Naive B cell (primary cell): Measurements from ENCODE around the gene NKX2-1. TPM values are rescaled to one million over a fixed set of nuclear protein-coding genes. Genes with fewer than 3 reads are reported as not detected.
"Not testable (repeated sequence)": the region's sequence is repeated elsewhere in the genome, so short reads cannot be mapped to it uniquely, and the experiment has no call there.

Experiments
- ATAC-seq, 2 donors: fragments of 150-1000 bp; cut with Tn5 transposase; 2 replicates each; pipeline ENCODE4 v1.10.0; 2021; ENCODE audit warnings: low read depth in 2 of 2, mild to moderate bottlenecking in 2 of 2, moderate library complexity in 2 of 2
- DNase-seq: peaks from one replicate; pipeline ENCODE4 v3.0.0; 2022
- H3K27ac Mint-ChIP-seq, 6 donors: one replicate each; pipeline ENCODE4 v1.8.0; 2020 to 2022; ENCODE audit warnings: mild to moderate bottlenecking in 6 of 6, mixed read lengths in 6 of 6, moderate library complexity in 5 of 6, inconsistent platforms in 2 of 6
- H3K27me3 Mint-ChIP-seq, 3 donors: one replicate each; pipeline ENCODE4 v1.8.0; 2021 to 2022; ENCODE audit warnings: mixed read lengths in 3 of 3, mild to moderate bottlenecking in 1 of 3
- H3K36me3 Mint-ChIP-seq, 2 donors: one replicate each; pipeline ENCODE4 v1.8.0; 2020 to 2022; ENCODE audit warnings: mixed read lengths in 2 of 2, inconsistent platforms in 1 of 2, mild to moderate bottlenecking in 1 of 2
- H3K4me1 Mint-ChIP-seq, 3 donors: one replicate each; pipeline ENCODE4 v1.8.0; 2020 to 2022; ENCODE audit warnings: mixed read lengths in 3 of 3, inconsistent platforms in 1 of 3, mild to moderate bottlenecking in 1 of 3, moderate library complexity in 1 of 3
- H3K4me3 Mint-ChIP-seq, 8 donors: one replicate each; pipeline ENCODE4 v1.8.0; 2020 to 2022; ENCODE audit warnings: mild to moderate bottlenecking in 8 of 8, mixed read lengths in 8 of 8, moderate library complexity in 8 of 8, inconsistent platforms in 2 of 8
- H3K9me3 Mint-ChIP-seq, 7 donors: one replicate each; pipeline ENCODE4 v1.8.0; 2020 to 2022; ENCODE audit warnings: mixed read lengths in 7 of 7, mild to moderate bottlenecking in 5 of 7, inconsistent platforms in 2 of 7, moderate library complexity in 1 of 7
- polyA plus RNA-seq, 6 donors: library from polyadenylated mRNA; unstranded; fragments of 300-500 nt; fragmentation: Illumina TruSeq; gene quantifications; one replicate each; pipeline ENCODE4 v1.2.3, GENCODE V29; 2021; ENCODE audit warnings: low read depth in 6 of 6

The NKX2-1 gene
- polyA plus RNA-seq, result not detected

GRCh38 chr14:36519431-36520321 is at the start of gene NKX2-1:
NKX2-1 (minus strand) TSS chr14:36520232; CDS start chr14:36520129, 103 bp downstream.
- no peak for ATAC-seq
- DNase-seq, result no peak
- Mint-ChIP-seq H3K4me3 (peak within 1 kb of the TSS in 7 of 8 donors; percentile 15 to 71 (median 42)), H3K4me1 (peaks cover 4 to 7% (median 6%) of the 10 kb centered on the region in 3 donors), H3K27ac (no peak within 1 kb of the TSS), H3K9me3 (peaks cover 0 to 11% (median 0%) of the 10 kb centered on the region in 7 donors), H3K36me3 (peaks cover 0 to 5% of the 10 kb centered on the region in 2 donors), H3K27me3 (peaks cover 42 to 71% (median 57%) of the 10 kb centered on the region in 3 donors)

GRCh38 chr14:36556811-36557433 is 36.9 kb upstream of the NKX2-1 start:
- no peak overlapping the region for H3K27ac Mint-ChIP-seq
- no peaks in the 10 kb centered on the region for H3K4me1 Mint-ChIP-seq
- H3K27me3 Mint-ChIP-seq, result peaks cover 9 to 24% (median 20%) of the 10 kb centered on the region in 3 donors
- no peak for ATAC-seq
- H3K4me3 Mint-ChIP-seq, result no peak overlapping the region
- no peak for DNase-seq
- H3K9me3 Mint-ChIP-seq, result peaks cover 0 to 2% (median 0%) of the 10 kb centered on the region in 7 donors
- no peaks in the 10 kb centered on the region for H3K36me3 Mint-ChIP-seq

GRCh38 chr14:36555998-36556743 is 36.1 kb upstream of the NKX2-1 start:
- H3K27me3 Mint-ChIP-seq, result peaks cover 9 to 17% (median 16%) of the 10 kb centered on the region in 3 donors
- ATAC-seq, result no peak
- no peak overlapping the region for H3K4me3 Mint-ChIP-seq
- H3K9me3 Mint-ChIP-seq, result peaks cover 0 to 2% (median 0%) of the 10 kb centered on the region in 7 donors
- H3K4me1 Mint-ChIP-seq, result no peaks in the 10 kb centered on the region
- no peak for DNase-seq
- H3K36me3 Mint-ChIP-seq, result no peaks in the 10 kb centered on the region
- H3K27ac Mint-ChIP-seq, result no peak overlapping the region

GRCh38 chr14:36553656-36554260 is 33.7 kb upstream of the NKX2-1 start:
- Mint-ChIP-seq H3K36me3 (no peaks in the 10 kb centered on the region), H3K27ac (no peak overlapping the region), H3K4me1 (no peaks in the 10 kb centered on the region), H3K27me3 (peaks cover 0 to 18% (median 0%) of the 10 kb centered on the region in 3 donors), H3K4me3 (no peak overlapping the region), H3K9me3 (no peaks in the 10 kb centered on the region)
- DNase-seq, result no peak
- no peak for ATAC-seq

GRCh38 chr14:36550899-36551298 is 30.9 kb upstream of the NKX2-1 start:
- ATAC-seq, result no peak
- H3K4me3 Mint-ChIP-seq, result no peak overlapping the region

GRCh38 chr14:36544280-36544679 is 24.2 kb upstream of the NKX2-1 start:
- H3K27me3 Mint-ChIP-seq, result peaks cover 8 to 24% (median 17%) of the 10 kb centered on the region in 3 donors
- H3K4me1 Mint-ChIP-seq, H3K27ac Mint-ChIP-seq, H3K4me3 Mint-ChIP-seq, DNase-seq, H3K36me3 Mint-ChIP-seq, ATAC-seq, H3K9me3 Mint-ChIP-seq: not testable (repeated sequence)

More at GRCh38 chr14:36550899-36551298, 30.9 kb upstream of the NKX2-1 start:
- Mint-ChIP-seq H3K27ac (no peak overlapping the region), H3K9me3 (peaks cover 0 to 1% (median 0%) of the 10 kb centered on the region in 7 donors), H3K36me3 (no peaks in the 10 kb centered on the region), H3K27me3 (peaks cover 5 to 19% (median 15%) of the 10 kb centered on the region in 3 donors), H3K4me1 (no peaks in the 10 kb centered on the region)
- no peak for DNase-seq

- no peaks in the 10 kb centered on the region for H3K4me1 Mint-ChIP-seq
- no peak overlapping the region for H3K4me3 Mint-ChIP-seq
- ATAC-seq, result no peak
- no peak overlapping the region for H3K27ac Mint-ChIP-seq
- no peak for DNase-seq
- peaks cover 10 to 42% (median 13%) of the 10 kb centered on the region in 7 donors for H3K9me3 Mint-ChIP-seq
- peaks cover 25 to 30% (median 27%) of the 10 kb centered on the region in 3 donors for H3K27me3 Mint-ChIP-seq
- H3K36me3 Mint-ChIP-seq, result peaks cover 0 to 7% of the 10 kb centered on the region in 2 donors
Measured at GRCh38 chr14:36538051-36538450, 18.0 kb upstream of the NKX2-1 start.

- H3K27me3 Mint-ChIP-seq, result peaks cover 56 to 67% (median 61%) of the 10 kb centered on the region in 3 donors
- DNase-seq, result no peak
- no peak for ATAC-seq
- H3K9me3 Mint-ChIP-seq, result peaks cover 4 to 53% (median 14%) of the 10 kb centered on the region in 7 donors
- no peak overlapping the region for H3K4me3 Mint-ChIP-seq
- H3K27ac Mint-ChIP-seq, result no peak overlapping the region
- peaks cover 0 to 31% of the 10 kb centered on the region in 2 donors for H3K36me3 Mint-ChIP-seq
- H3K4me1 Mint-ChIP-seq, result peaks cover 0 to 1% (median 0%) of the 10 kb centered on the region in 3 donors
Measured at GRCh38 chr14:36529062-36529461, 9.0 kb upstream of the NKX2-1 start.

GRCh38 chr14:36525746-36526099 is 5.7 kb upstream of the NKX2-1 start:
- Mint-ChIP-seq H3K4me1 (peaks cover 0 to 6% (median 1%) of the 10 kb centered on the region in 3 donors), H3K4me3 (peak overlapping the region in 1 of 8 donors; percentile 27), H3K9me3 (peaks cover 4 to 47% (median 14%) of the 10 kb centered on the region in 7 donors), H3K27ac (no peak overlapping the region), H3K36me3 (peaks cover 0 to 31% of the 10 kb centered on the region in 2 donors), H3K27me3 (peaks cover 64 to 93% (median 74%) of the 10 kb centered on the region in 3 donors)
- ATAC-seq, result no peak
- DNase-seq, result no peak

- Mint-ChIP-seq H3K4me3 (no peak overlapping the region), H3K4me1 (peaks cover 0 to 6% (median 1%) of the 10 kb centered on the region in 3 donors), H3K9me3 (peaks cover 4 to 47% (median 14%) of the 10 kb centered on the region in 7 donors)
Measured at GRCh38 chr14:36524874-36525745, 5.1 kb upstream of the NKX2-1 start.

GRCh38 chr14:36524220-36524837 is 4.3 kb upstream of the NKX2-1 start:
- H3K4me3 Mint-ChIP-seq, result no peak overlapping the region

More at GRCh38 chr14:36524874-36525745, 5.1 kb upstream of the NKX2-1 start:
- DNase-seq (no peak), ATAC-seq (no peak)
- H3K27me3 Mint-ChIP-seq, result peaks cover 64 to 94% (median 74%) of the 10 kb centered on the region in 3 donors
- H3K36me3 Mint-ChIP-seq, result peaks cover 0 to 31% of the 10 kb centered on the region in 2 donors
- no peak overlapping the region for H3K27ac Mint-ChIP-seq

More at GRCh38 chr14:36524220-36524837, 4.3 kb upstream of the NKX2-1 start:
- ATAC-seq (no peak), DNase-seq (no peak)
- Mint-ChIP-seq H3K27ac (no peak overlapping the region), H3K36me3 (peaks cover 0 to 27% of the 10 kb centered on the region in 2 donors), H3K9me3 (peaks cover 1 to 39% (median 11%) of the 10 kb centered on the region in 7 donors), H3K4me1 (peaks cover 4 to 6% (median 6%) of the 10 kb centered on the region in 3 donors), H3K27me3 (peaks cover 61 to 91% (median 74%) of the 10 kb centered on the region in 3 donors)
